Epidermal melanocyte (primary cell): ENCODE measurements around the gene PDCD4.
"Not testable (repeated sequence)": the region's sequence is repeated elsewhere in the genome, so short reads cannot be mapped to it uniquely, and the experiment has no call there.

Source experiments
- DNase-seq: peaks from one replicate; pipeline ENCODE4 v3.0.0; 2011; ENCODE audit warnings: low spot score; ENCODE audit not compliant: insufficient read length

Gene PDCD4

DNA sequence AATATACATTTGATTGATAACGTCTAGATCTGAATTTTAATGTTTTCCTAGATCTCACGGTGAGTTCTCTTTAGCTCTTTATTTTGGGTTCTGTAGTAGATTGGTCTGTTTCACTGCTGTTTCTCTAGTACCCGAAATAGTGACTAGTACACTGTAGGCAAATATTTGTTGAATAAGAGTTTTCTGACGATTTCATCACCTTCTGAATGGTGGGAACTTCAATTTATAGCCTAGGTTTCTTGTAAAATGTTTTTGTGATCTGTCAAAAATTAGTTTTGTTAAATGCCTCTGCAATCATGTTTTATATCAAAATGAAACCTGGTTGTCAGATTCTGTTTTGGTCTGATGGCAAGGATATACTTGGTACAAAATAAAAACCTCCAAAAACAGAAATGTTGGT lies 10.2 kb downstream of the PDCD4 start:
- DNase-seq: no peak

DNA sequence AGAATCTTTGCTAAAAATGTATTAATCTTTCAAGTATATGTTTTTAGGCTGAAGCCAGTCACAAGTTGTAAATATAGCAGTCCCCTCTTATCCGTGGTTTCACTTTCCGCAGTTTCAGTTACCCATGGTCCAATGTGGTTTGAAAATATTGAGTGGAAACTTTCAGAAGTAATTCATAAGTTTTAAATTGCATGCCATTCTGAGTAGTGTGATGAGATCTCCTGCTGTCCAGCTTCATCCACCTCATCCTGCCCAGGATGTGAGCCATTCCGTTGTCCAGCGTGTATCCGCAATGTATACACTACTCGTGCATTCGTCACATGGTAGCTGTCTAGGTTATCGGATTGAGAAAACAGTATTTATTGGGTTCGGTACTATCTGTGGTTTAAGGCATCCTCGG lies 12.2 kb downstream of the PDCD4 start:
- DNase-seq: no peak

DNA sequence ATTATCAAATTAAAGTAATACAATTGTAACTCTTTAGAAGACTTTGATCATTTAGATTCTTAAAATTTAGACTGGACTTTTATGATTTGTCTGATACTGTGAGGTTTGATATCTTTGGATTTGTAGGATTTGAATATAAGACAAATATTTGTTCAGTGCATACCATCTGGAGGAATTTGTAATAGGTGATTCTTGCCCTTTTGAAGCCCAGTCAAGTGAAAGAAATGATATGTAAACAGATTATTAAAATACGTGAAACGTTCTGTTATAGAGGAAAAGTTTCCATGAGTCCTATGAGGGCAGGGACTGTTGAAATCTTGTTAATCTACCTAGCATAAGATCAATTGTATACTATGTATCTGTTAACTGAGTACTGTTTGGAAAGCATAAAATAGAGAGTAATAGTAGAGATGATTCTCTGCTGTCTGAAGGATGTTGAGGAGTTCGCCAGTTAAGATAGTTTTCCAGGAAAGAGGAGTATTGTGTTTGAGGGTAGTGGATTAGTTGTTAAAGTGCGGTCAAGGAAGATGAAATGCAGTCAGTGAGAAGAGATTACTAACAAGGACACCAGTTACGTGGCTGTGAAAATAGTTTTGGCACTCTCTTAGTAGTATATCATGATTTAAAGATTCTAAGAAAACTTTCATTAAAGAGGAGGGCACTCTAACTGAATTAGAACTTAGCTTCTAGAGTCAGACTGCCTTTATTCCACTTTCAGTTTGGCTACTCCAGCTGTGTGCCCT lies 14.4 kb downstream of the PDCD4 start:
- no peak for DNase-seq

DNA sequence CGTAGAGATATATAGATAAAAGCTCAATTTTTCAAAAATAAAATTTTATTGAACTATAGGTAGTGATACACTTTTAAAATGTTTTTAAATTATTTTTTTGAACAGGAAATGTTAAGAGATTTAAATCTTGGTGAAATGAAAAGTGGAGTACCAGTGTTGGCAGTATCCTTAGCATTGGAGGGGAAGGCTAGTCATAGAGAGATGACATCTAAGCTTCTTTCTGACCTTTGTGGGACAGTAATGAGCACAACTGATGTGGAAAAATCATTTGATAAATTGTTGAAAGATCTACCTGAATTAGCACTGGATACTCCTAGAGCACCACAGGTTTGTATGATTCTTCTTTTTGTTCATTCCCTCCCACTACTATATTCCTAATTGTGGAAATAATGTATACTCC lies 15.8 kb downstream of the PDCD4 start:
- DNase-seq: no peak

DNA sequence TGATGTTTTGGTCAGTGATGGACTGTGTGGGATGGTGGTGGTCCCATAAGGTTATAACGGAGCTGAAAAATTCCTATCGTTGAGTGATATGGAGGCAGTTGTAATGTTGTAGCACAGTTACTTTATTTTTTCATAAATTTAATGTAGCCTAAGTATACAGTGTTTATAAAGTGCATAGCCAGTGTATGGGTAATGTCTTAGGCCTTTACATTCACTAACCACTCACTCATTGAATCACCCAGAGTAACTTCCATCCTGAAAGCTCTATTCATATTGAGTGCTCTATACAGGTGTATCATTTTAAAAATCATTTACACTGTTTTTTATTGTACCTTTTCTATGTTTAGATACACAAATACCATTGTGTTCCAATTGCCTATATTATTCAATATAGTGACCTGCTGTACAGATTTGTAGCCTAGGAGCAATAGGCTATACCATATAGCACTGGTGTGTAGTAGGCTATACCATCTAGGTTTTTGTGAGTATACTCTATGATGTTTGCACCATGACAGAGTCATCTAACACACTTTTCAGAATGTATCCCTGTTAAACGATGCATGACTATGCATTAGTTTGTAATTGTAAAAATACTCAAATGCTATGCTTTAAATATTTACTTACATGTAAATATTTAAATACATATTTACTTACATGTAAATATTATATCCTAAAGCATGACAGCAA lies 21.0 kb downstream of the PDCD4 start:
- no peak for DNase-seq

DNA sequence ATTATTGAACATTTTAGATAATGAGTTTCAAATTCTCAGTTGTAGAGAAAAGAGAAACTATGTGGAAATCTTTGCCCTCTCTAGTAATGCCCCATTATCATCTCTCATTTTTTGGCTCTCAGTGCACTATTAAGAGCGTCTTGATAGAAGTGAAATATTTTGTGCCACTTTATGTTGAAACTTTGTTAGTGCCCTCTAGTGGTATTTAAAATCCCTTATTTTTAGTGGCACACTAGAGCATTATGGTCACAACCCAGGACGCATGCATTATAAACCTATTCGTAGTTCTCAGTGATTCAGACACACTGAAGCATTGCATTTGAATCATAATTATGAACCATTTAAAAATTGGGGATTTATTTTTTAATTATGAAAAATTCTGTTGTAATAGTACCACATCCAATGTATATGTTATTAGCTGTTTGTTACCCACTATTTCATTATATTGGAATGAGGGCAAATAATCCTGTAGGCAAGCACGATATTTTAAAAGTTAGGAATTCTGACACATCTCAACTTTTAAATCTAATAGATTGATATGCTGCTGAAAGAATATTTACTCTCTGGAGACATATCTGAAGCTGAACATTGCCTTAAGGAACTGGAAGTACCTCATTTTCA lies 21.9 kb downstream of the PDCD4 start:
- DNase-seq: no peak

DNA sequence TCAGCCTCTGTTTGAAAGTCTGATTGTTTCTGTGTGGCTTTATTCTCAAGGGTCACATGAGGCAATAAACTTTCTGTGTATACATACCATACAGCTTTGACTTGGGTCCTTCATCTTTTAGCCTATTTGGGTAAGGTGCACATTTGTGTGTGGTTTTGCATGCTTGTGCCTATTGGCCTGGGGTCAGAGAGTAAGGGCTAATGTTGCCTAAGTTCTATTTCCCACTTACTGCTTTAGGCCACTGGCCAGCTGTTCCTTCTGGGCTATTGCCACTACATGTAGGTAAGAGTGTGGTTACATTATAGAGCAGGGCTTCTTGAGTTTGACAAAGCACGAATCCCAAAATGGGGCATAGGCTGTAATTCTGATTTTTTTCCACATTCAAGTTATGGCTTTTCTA lies 25.5 kb downstream of the PDCD4 start:
- no peak for DNase-seq

DNA sequence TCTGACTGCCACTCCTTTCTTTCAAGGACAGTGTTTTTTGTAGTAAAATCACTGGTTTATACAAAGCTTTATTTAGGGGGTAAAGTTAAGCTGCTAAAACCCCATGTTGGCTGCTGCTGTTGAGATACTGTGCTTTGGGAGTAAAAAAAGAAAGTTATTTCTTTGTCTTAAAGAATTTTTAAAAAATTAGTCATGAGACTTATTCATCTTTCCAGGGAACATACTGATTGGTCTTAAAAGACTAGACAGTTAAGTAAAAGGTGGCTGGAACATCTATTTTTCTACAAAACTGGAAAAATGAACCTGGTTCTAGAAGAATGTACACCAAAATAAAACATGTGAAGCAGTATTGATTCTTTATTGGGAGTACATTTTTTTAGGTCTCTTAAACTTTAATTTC lies 26.7 kb downstream of the PDCD4 start:
- no peak for DNase-seq

DNA sequence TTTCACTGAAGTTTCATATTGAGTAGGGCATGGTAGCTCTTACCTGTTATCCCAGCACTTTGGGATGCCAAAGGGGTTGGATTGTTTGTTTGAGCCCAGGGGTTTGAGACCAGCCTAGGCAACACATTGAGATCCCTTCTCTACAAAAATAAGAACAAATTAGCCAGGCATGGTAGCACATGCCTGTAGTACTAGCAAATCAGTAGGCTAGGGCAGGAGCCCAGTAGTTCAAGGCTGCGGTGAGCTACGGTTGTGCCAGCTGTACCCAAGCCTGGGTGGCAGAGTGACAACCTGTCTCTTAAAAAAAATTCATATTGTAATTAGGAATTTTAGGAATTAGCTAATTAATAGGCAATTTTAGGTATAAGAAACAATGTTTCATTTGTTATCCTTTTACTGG lies 29.3 kb downstream of the PDCD4 start:
- no peak for DNase-seq

DNA sequence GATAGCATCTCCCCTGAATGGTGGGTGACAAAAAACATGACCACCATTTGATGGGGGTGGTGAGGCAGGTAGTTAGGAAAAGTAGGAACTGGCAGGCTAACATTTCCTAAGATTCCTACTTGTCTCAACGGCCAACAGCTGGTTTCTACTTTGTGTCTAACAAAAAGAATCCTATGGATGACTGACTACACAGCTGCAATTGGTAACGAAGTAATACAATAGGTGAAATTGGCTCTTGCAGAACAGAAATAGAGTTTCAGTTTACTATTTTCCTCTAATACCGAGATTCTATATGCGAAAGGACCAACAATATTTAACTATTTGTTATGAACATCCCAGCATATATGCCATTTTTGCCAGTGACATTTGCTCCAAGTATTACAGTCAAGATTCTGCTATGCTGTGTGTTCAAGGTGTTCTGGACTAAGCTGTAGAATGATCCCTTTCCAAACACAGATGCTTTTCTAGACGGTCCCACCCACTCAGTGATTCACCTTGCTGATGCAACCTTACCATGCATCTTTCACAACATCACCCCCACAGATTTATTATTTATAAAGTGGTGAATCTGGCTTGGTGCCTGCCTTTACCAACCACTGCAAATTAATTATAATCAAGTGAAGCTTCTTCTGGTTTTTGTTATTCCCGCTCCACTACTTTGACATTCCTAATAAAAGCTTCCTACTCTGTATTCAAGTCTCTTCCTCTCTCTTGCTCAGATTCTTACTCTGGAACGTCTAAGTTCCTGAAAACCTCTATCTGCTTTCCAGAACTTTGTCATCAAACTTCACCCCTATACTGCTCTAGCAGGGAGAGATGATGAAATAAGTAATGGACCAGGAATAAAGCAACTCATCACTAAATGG lies 30.5 kb downstream of the PDCD4 start:
- no peak for DNase-seq

DNA sequence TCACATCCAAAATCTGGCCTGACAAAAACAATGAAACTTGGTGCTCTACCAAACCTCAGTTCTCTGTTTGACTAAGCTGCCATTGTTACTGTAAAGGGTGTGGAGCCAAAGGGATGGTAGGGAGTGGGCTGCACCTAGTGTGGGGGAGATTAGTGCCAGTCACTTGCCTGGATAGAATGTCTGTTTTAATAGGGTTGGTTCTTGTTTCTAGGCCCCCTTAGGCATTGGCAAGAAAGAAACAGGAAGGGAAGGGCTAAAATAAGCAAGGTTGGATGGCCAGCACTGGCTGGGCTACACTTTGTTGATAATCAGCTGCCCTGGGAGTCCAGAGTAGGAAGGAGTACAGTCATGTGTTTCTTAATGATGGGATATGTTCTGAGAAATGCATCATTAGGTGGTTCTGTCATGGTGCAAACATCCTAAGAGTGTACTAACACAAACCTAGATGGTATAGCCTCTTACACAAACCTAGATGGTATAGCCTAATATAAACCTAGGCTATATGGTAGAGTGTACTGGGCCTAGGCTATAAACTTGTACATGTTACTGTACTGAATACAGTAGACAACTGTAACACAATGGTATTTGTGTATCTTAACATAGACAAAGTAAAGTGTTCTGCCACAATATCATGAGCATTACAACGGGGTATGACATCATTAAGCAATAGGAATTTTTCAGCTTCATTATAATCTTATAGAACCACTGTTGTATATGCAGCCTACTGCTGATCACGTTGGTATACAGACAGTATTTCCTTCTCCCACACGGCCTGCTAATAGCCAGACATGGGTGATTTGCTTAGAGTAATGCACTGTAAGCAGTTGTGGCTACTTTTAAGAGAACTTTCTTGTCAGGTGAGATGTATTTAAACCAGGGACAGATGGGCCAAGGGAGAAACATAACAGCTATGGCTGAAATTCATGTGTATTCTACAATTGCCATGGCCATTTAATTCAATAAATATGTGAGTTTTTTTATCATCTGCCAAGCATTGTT lies 31.9 kb downstream of the PDCD4 start:
- DNase-seq: no peak

DNA sequence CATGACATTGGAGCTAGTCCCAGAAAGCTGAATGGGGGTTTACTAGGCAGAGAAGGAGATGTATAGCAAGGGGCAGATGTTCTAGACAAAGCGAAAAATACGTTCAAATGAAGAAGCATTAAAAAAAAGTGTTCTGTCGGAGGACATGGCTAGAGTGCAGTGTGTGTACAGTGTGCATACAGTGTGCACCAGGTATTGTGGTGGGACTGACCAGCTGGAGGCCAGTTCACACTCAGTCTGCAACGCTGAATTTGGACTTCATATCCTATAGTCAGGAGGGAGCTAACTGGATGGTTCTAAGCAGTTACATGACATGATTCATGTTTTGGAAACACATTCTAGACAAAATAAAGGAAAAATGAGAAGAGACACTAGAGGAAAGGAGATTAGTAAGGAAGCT lies 38.4 kb downstream of the PDCD4 start:
- no peak for DNase-seq

DNA sequence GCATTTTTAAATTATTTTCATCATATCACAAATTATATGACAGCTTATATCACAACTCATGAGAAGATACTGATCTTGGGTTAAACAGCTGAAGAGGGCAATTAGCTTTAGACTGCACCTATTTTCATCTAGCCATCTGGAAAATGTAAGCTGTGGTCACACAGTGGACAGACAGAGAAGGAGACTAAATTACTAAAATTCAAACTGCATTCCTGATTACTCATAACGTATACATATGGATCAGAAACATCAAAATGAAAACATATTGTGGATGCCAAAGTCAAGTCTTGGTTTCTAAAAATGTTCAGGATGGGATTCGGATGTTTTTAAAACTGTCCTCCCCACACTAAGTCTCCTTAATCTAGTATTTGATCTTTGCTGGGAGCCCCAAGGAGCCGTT lies 40.6 kb downstream of the PDCD4 start:
- DNase-seq: no peak

DNA sequence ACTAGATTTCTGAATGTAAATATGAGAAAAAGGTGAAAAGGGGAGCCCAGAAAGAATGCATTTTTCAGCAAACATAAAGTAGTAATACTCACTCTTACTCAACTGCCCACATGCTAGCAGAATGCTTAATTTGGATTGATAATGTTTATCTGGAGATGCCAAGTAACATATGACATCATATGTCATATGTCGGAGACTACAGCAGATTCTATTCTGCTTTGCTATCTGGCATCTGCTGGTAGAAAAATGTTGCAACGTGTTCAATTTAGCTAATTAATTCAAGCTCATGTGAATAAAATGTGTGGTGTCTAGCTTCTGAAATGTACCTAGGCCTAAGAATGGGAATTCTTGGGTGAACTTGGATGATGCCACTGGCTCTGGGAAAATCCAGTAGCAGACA lies 42.7 kb downstream of the PDCD4 start:
- DNase-seq: no peak

DNA sequence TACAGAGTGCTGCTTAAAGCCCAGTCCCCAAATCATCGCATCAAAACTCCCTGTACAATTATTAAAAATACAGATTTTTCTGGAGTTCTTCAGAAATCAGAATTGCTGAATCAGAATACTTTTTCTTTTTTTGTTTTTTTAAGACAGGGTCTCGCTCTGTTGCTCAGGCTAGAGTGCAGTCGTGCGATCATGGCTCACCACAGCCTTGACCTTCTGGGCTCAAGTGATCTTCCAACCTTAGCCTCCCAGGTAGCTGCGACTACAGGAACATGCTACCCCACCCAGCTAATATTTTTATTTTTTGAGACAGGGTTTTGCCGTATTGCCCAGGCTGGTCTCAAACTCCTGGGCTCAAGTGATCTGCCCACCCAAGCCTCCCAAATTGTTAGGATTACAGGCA lies 43.3 kb downstream of the PDCD4 start:
- DNase-seq: no peak

DNA sequence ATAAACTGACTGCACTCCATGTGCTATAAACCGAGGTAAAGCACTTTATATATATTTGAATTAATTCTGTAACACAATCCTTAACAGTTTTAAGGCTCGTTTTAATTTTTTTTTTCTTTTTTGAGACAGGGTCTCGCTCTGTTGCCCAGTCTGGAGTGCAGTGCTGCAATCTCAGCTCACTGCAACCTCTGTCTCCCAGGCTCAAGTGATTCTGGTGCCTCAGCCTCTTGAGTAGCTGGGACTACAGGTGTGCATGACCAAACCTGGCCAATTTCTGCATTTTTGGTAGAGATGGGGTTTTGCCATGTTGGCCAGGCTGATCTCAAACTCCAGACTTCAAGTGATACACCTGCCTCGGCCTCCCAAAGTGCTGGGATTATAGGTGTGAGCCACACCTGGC lies 43.9 kb downstream of the PDCD4 start:
- not testable (repeated sequence) for DNase-seq

DNA sequence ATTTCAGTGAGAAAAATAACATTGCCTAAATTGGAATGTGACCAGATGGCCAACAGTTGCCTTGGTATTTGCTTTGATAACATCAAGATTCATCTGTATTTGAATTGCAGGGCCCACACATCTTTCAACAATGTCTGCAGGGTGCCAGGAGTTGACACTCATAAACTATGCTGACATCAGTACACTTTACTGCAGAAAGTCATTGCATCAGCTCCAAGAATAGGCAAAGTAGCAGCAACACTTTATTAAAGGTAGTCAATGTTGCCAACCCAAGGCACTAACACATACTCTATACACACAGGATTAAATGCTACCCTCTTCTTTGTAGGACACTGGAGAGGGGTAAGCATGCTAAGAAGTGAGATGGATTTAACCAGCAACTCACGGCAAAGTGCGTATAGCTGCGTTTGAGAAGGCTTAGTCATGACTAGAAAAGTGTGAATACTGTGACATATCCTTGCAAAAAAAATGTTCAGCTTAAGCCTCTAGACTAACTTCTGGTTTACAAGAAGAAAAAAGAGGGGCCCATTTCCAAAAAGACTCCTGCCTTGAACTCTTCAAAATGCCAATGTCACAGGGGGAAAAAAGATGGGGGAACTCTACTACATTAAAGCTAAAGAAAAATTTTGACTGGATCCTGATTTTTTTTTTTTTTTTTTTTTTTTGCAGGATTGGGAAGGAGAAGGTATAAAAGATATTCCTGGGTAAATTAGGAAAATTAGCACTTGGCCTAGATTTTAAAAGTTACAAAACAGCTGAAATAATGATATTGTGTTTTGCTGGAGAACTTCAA lies 45.0 kb downstream of the PDCD4 start:
- no peak for DNase-seq

DNA sequence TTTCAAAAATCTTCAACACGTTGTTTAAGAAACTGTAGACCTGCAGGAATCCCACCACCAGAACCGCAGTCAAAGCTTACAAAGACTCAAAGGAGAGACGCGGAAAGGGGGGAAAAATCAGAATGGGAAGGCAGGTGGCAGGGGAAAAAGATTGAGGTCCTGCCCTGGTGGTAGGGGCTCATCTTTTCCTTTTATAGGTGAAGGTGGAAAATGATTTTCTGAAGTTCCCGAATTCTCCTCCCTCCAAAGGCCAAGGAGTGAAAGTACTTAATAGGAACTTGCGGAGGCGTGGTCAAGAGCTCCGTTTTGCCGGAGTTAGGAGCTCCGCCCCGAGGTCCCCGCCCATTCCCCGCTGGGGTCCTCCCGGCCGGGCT lies 46.5 kb downstream of the PDCD4 start:
- peak; percentile 83 for DNase-seq

DNA sequence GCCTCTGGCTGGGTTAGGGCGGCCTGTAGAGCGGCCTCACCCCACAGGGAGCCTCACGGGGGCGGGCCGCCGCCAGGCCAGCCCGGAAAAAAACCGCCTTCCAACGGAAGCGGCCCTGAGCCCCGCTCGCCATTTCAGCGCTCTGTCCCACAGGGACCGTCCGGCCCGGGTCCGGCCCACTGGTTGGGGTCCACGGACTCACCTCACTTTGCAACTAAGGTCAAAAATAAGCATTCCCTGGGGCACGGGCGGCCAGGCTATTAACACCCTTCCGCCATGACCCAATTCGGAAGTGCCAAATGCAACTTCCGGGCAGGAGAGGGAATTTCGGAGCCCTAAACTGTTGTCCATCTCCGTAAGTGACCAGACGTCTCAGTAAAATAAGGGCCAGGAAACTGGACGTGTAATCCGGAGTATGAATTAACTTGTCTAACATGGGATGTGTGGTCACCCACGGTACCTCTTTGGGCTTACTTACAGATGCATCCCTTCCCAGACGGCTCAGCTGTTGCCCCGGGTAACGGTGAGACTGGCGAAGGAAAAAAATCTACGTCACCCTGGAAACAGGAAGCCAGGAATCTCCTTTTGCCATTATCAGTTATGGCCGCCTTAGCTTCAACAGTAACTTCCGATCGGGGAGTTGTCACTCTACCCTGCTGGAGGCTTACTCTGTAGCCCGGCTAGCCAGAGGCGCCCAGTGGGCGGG lies 47.1 kb downstream of the PDCD4 start, which contains the start of gene BBIP1:
Gene BBIP1, minus strand, starts transcription at position 538 of the 706 bp plus-strand sequence. CDS start 1,023 bp downstream, outside the sequence.
- DNase-seq: peak; percentile 76
